C4-2B (cell line): ENCODE results near the gene GNAS-AS1.

Experiments used
- H3K27ac ChIP-seq: fragments of 450-650 bp; 2 replicates; pipeline ENCODE4 v1.5.1; 2017
- CTCF ChIP-seq: fragments of 450-650 bp; conservative IDR thresholded peaks from 2 replicates; pipeline ENCODE4 v1.5.1; 2017; ENCODE audit warnings: mild to moderate bottlenecking
- ZFX ChIP-seq: fragments of 450-650 bp; IDR thresholded peaks from 2 replicates; pipeline ENCODE4 v1.6.1; 2017

The GNAS-AS1 gene

GRCh38 chr20:58854638-58855471 lies 4.2 kb upstream of the GNAS-AS1 start:
- H3K27ac ChIP-seq = peak overlapping the region; percentile 59
- TF ChIP-seq CTCF (no peak), ZFX (no peak)

GRCh38 chr20:58853976-58854637 lies 3.4 kb upstream of the GNAS-AS1 start:
- H3K27ac ChIP-seq = no peak overlapping the region
- TF ChIP-seq ZFX (no peak), CTCF (no peak)

- H3K27ac ChIP-seq = no peak overlapping the region
- no peak for TF ChIP-seq CTCF
- TF ChIP-seq ZFX = no peak
These were observed 2.8 kb upstream of the GNAS-AS1 start for GRCh38 chr20:58853466-58853865.

GRCh38 chr20:58852543-58853271 lies 2.0 kb upstream of the GNAS-AS1 start, which contains the start of gene GNAS:
Gene GNAS (plus strand): TSS chr20:58852716.
- peak within 1 kb of the TSS; percentile 17 for H3K27ac ChIP-seq
- TF ChIP-seq ZFX (no peak), CTCF (peak; percentile 85)

GRCh38 chr20:58851969-58852458 lies 1.3 kb upstream of the GNAS-AS1 start:
- peak overlapping the region; percentile 17 for H3K27ac ChIP-seq
- TF ChIP-seq ZFX = no peak
- TF ChIP-seq CTCF = no peak

- TF ChIP-seq CTCF (no peak), ZFX (no peak)
- H3K27ac ChIP-seq = peak overlapping the region; percentile 45; the same call in 1 of the 2 replicates
These were observed 693 bp upstream of the GNAS-AS1 start for GRCh38 chr20:58851221-58851968.
